OCI-LY1 (cell line): ENCODE data around the gene TP53TG3D.
"Not testable (repeated sequence)": the region's sequence is repeated elsewhere in the genome, so short reads cannot be mapped to it uniquely, and the experiment has no call there.

ENCODE experiments used
- EZH2 ChIP-seq: fragments of 200-600 bp; sonication (generic), shearing (Covaris generic); IDR thresholded peaks from 2 replicates; pipeline ENCODE4 v1.8.0; 2017; ENCODE audit warnings: borderline replicate concordance, mixed run types, mild to moderate bottlenecking, antibody characterized with exemption, low read length, moderate library complexity, mixed read lengths
- TF ChIP-seq, protein P1 (sequence below): fragments of 200-600 bp; sonication (generic), shearing (Covaris generic); IDR thresholded peaks from 2 replicates; pipeline ENCODE4 v1.5.1; 2017; ENCODE audit warnings: mild to moderate bottlenecking, antibody characterized with exemption, low read length, moderate library complexity, mixed read lengths

GRCh38 chr16:32263552-32263951 lies 10.5 kb downstream of the TP53TG3D start:
- TF ChIP-seq, protein P1, sequence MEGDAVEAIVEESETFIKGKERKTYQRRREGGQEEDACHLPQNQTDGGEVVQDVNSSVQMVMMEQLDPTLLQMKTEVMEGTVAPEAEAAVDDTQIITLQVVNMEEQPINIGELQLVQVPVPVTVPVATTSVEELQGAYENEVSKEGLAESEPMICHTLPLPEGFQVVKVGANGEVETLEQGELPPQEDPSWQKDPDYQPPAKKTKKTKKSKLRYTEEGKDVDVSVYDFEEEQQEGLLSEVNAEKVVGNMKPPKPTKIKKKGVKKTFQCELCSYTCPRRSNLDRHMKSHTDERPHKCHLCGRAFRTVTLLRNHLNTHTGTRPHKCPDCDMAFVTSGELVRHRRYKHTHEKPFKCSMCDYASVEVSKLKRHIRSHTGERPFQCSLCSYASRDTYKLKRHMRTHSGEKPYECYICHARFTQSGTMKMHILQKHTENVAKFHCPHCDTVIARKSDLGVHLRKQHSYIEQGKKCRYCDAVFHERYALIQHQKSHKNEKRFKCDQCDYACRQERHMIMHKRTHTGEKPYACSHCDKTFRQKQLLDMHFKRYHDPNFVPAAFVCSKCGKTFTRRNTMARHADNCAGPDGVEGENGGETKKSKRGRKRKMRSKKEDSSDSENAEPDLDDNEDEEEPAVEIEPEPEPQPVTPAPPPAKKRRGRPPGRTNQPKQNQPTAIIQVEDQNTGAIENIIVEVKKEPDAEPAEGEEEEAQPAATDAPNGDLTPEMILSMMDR, result not testable (repeated sequence)
- TF ChIP-seq EZH2, result not testable (repeated sequence)
